ENCODE measurements around the gene INHBA.

INHBA gene

DNA sequence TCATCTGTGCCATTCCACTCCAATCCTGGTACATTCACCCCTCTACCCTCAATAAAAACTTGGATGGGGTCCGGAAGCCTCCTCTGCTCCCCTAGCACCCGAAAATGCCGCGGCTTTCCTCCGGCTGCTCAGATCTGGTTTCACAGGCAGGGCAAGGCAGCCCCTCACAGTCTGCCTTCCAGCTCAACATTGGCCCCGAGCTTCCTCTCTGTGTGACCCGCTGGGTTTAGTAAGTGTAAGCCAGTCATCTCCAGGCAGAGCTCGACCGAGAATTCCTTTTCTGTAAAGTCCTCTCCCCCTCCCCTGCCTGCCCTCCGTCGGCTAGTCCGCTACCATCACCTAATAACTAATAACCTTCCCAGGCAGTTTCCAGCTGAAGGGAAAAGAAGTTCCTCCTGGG, 3.4 kb downstream of the INHBA start:
- Histone ChIP-seq H3K9ac (ENCODE audit: low read depth in 1 of 2, low read length in 2 of 2) (no peak overlapping the region), H3K4me3 (ENCODE audit: low read length in 2 of 2) (peak overlapping the region in 1 of 2 donors; percentile 29)

DNA sequence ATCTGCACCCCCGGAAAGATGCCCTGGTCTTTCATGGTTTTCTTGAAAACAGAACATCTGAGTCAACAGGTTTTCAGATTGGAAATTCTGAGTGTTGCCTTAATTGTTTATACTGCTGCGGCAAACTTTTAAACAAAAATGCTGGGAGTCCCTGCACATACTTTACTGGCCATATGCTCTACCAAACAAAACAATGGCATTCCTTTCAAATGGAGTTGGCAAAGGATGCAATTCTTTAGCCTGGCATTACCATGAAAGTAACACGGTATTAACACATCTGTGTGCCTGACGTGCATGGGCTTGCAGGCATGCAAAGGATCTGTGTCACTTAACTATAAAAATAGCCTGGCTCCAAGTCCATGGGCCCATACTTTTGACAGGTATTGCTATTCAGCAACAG, 4.2 kb downstream of the INHBA start:
- H3K27ac ChIP-seq (ENCODE audit: low read depth in 2 of 2, low read length in 2 of 2), result no peak overlapping the region
- H3K4me1 ChIP-seq (ENCODE audit: control insufficient read depth in 2 of 2, insufficient read depth in 2 of 2, low read length in 2 of 2), result no peaks in the 10 kb centered on the region
- H3K9me3 ChIP-seq (ENCODE audit: control insufficient read depth in 2 of 2, low read length in 2 of 2), result no peaks in the 10 kb centered on the region
- no peaks in the 10 kb centered on the region for H3K36me3 ChIP-seq (ENCODE audit: control insufficient read depth in 2 of 2, insufficient read depth in 2 of 2, low read length in 2 of 2)
- peaks cover 0 to 14% of the 10 kb centered on the region in 2 donors for H3K27me3 ChIP-seq (ENCODE audit: control insufficient read depth in 2 of 2, insufficient read depth in 2 of 2, low read length in 2 of 2)
- peak overlapping the region in 1 of 2 donors; percentile 5 for H3K4me3 ChIP-seq (ENCODE audit: low read length in 2 of 2)
- H3K9ac ChIP-seq (ENCODE audit: low read depth in 1 of 2, low read length in 2 of 2), result no peak overlapping the region

More for the DNA sequence above, 3.4 kb downstream of the INHBA start:
- H3K27ac ChIP-seq (ENCODE audit: low read depth in 2 of 2, low read length in 2 of 2), result peak overlapping the region in 1 of 2 donors; percentile 28
- H3K9me3 ChIP-seq (ENCODE audit: control insufficient read depth in 2 of 2, low read length in 2 of 2), result no peaks in the 10 kb centered on the region
- H3K4me1 ChIP-seq (ENCODE audit: control insufficient read depth in 2 of 2, insufficient read depth in 2 of 2, low read length in 2 of 2), result peaks cover 0 to 2% of the 10 kb centered on the region in 2 donors
- H3K27me3 ChIP-seq (ENCODE audit: control insufficient read depth in 2 of 2, insufficient read depth in 2 of 2, low read length in 2 of 2), result peaks cover 0 to 14% of the 10 kb centered on the region in 2 donors
- no peaks in the 10 kb centered on the region for H3K36me3 ChIP-seq (ENCODE audit: control insufficient read depth in 2 of 2, insufficient read depth in 2 of 2, low read length in 2 of 2)

DNA sequence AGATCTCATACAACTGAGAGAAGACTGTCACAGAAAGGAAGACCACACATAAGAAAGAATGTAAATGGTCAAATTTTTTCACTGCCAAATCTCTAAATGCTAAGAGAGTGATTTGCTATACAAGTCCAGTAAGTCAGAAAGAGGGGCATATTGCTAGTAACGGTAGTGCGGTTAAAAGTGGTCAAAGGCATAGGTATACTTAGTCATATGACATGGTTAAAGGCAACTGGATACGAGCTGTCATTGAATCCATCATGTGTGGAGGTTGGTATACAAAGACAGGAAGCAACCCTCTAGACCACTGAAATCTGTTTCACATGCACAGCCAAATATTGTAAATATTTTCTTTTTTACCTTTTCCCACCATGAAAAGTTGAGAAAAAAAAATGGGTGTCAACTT, 4.8 kb downstream of the INHBA start:
- Histone ChIP-seq H3K27me3 (ENCODE audit: control insufficient read depth in 2 of 2, insufficient read depth in 2 of 2, low read length in 2 of 2) (peaks cover 0 to 14% of the 10 kb centered on the region in 2 donors), H3K36me3 (ENCODE audit: control insufficient read depth in 2 of 2, insufficient read depth in 2 of 2, low read length in 2 of 2) (no peaks in the 10 kb centered on the region), H3K9ac (ENCODE audit: low read depth in 1 of 2, low read length in 2 of 2) (no peak overlapping the region), H3K4me3 (ENCODE audit: low read length in 2 of 2) (no peak overlapping the region), H3K4me1 (ENCODE audit: control insufficient read depth in 2 of 2, insufficient read depth in 2 of 2, low read length in 2 of 2) (no peaks in the 10 kb centered on the region), H3K9me3 (ENCODE audit: control insufficient read depth in 2 of 2, low read length in 2 of 2) (no peaks in the 10 kb centered on the region), H3K27ac (ENCODE audit: low read depth in 2 of 2, low read length in 2 of 2) (no peak overlapping the region)

DNA sequence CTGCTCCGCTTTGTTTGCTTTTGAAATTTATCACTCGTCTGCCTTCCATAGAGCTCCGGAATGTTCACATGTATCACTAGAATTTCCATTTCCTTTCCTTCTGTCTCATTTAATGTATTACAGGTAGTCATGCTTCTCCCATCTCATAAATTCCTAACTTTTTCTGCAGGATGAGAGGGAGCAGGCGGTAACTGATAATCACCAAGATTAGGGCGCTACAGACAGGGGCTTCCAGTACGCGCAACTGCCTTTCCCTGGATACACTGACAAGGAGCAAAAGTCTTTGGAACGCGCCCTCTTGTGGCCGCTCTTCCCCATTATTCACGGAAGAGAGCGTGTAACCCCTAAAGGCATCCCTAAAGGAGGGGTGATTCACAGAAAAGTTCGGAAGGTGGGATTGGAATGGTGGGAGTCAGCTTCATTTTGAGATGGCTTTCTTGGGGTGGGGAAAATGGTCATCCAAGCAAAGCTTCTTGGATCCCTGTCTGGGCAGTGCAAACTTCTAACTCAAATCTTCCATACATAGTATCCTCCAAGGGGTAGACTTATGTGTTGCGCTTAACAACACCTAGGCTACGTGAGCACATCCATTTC, 6.5 kb downstream of the INHBA start:
- Histone ChIP-seq H3K9me3 (ENCODE audit: control insufficient read depth in 2 of 2, low read length in 2 of 2) (no peaks in the 10 kb centered on the region), H3K27ac (ENCODE audit: low read depth in 2 of 2, low read length in 2 of 2) (no peak overlapping the region), H3K9ac (ENCODE audit: low read depth in 1 of 2, low read length in 2 of 2) (peak overlapping the region in 1 of 2 donors; percentile 20), H3K4me3 (ENCODE audit: low read length in 2 of 2) (peak overlapping the region; percentile 8 to 33), H3K4me1 (ENCODE audit: control insufficient read depth in 2 of 2, insufficient read depth in 2 of 2, low read length in 2 of 2) (no peaks in the 10 kb centered on the region), H3K27me3 (ENCODE audit: control insufficient read depth in 2 of 2, insufficient read depth in 2 of 2, low read length in 2 of 2) (peaks cover 0 to 14% of the 10 kb centered on the region in 2 donors), H3K36me3 (ENCODE audit: control insufficient read depth in 2 of 2, insufficient read depth in 2 of 2, low read length in 2 of 2) (no peaks in the 10 kb centered on the region)

DNA sequence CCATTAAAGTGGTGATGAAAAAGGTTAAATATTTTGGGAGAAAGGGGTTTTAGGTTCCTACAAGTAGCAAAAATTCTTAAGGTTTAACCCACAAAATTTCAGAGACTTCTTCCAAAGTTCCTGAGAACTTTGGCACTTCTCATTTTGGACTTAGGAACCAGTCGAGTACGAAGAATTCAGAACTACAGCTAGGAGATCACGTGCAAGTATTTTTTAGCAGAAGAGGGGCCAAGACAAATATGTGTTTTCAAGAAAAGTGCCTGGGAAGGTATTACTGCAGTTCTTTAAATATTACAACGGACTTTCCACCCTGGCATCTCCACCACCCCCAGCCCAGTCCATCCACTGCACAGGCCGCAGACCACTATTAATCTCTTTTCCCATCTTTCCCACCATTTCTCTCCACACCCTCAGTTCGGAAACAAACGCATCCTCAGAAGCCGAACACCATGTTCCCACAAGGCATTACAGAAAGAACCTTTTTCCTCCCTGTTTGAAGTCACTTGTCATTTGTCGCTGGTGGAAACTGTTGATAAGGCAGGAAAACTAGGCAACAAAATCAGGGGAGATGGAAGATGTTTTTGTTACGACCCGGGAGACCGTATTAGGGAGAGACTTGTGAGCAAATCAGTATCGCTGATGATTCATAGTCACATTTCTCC, 7.1 kb downstream of the INHBA start:
- Histone ChIP-seq H3K9ac (ENCODE audit: low read depth in 1 of 2, low read length in 2 of 2) (peak overlapping the region in 1 of 2 donors; percentile 20), H3K27me3 (ENCODE audit: control insufficient read depth in 2 of 2, insufficient read depth in 2 of 2, low read length in 2 of 2) (peaks cover 0 to 12% of the 10 kb centered on the region in 2 donors), H3K4me3 (ENCODE audit: low read length in 2 of 2) (peak overlapping the region; percentile 8 to 33), H3K27ac (ENCODE audit: low read depth in 2 of 2, low read length in 2 of 2) (no peak overlapping the region), H3K36me3 (ENCODE audit: control insufficient read depth in 2 of 2, insufficient read depth in 2 of 2, low read length in 2 of 2) (no peaks in the 10 kb centered on the region), H3K9me3 (ENCODE audit: control insufficient read depth in 2 of 2, low read length in 2 of 2) (no peaks in the 10 kb centered on the region), H3K4me1 (ENCODE audit: control insufficient read depth in 2 of 2, insufficient read depth in 2 of 2, low read length in 2 of 2) (no peaks in the 10 kb centered on the region)

DNA sequence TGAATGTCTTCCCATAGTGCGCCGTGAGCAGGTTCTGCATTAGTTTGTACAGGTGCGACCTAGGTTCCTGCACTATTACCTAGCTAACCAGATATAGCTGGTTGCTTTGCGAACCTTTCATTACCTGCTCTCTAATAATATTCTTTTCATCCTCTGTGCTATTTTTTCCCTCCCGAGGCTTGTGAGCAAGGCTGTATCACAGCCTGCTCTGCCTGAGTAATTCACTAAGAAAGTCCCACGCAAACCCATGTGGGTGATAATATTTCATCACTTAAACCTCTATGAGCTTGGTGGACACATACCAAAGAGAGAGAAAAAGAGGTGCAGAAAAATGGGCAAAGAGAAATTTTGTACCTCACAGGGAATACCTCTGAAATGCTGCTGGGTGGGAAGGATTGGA, 8.4 kb downstream of the INHBA start:
- Histone ChIP-seq H3K9ac (ENCODE audit: low read depth in 1 of 2, low read length in 2 of 2) (no peak overlapping the region), H3K27me3 (ENCODE audit: control insufficient read depth in 2 of 2, insufficient read depth in 2 of 2, low read length in 2 of 2) (peaks cover 0 to 8% of the 10 kb centered on the region in 2 donors), H3K9me3 (ENCODE audit: control insufficient read depth in 2 of 2, low read length in 2 of 2) (no peaks in the 10 kb centered on the region), H3K4me1 (ENCODE audit: control insufficient read depth in 2 of 2, insufficient read depth in 2 of 2, low read length in 2 of 2) (no peaks in the 10 kb centered on the region), H3K4me3 (ENCODE audit: low read length in 2 of 2) (no peak overlapping the region), H3K27ac (ENCODE audit: low read depth in 2 of 2, low read length in 2 of 2) (no peak overlapping the region), H3K36me3 (ENCODE audit: control insufficient read depth in 2 of 2, insufficient read depth in 2 of 2, low read length in 2 of 2) (no peaks in the 10 kb centered on the region)

DNA sequence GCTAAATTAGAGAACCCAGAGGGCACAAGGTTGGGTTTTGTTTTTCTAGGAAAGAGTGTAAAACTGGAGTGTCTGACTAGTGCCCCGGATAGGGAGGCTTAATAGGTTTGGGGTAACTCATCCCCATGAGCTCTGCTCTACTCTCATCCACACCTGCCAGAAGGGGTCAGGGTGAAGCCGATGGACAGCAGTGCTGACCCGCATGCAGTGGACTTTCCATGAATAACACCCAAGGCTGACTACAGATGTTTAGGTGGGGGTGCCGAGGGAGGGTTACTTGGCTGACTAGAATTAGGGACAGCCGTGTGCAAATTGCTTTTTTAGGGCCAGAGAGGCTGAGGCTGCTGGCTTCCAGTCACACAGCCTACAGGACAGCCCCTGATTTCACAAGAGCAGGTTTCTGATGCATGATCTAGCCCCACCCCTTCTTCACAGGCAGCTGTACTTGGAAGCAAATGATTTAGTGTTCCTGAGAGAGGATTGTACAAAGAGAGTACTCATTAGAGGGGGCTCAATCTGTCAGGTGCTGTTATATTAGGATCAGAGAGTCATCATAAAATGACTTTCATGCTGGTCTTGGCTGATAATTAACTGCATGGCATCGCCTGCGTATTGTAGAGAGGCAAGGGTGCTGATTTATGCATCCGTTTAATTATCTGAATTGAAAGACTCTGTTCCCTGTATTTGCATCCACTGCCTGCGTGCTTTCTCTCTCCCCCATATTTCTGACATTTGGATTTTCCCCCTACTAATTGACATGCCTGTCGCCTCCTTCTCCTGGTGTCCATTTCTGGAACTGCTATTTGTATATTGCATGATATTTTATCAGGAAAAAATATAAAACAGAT, 9.5 kb downstream of the INHBA start:
- no peak overlapping the region for H3K4me3 ChIP-seq (ENCODE audit: low read length in 2 of 2)
- H3K9ac ChIP-seq (ENCODE audit: low read depth in 1 of 2, low read length in 2 of 2), result no peak overlapping the region
- H3K4me1 ChIP-seq (ENCODE audit: control insufficient read depth in 2 of 2, insufficient read depth in 2 of 2, low read length in 2 of 2), result no peaks in the 10 kb centered on the region

DNA sequence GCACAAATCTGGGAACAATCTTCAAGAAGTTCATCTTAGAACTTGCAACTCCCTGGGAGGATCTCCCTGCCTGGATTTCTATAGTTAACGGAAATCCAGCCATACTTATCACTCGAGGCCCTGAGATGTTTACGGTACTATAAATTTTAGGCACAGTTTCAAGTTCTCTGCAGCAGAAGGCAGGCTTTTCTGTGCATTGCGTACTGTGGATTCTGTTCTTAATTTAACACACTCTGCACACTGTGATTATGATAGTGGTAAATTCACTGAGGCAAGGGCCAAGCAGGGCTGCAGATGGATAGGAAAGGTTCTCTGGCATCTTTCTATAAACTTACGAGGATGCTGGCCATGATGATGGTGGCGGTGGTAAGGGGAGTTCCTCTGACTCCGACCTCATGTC, 10.6 kb downstream of the INHBA start:
- Histone ChIP-seq H3K9me3 (ENCODE audit: control insufficient read depth in 2 of 2, low read length in 2 of 2) (no peaks in the 10 kb centered on the region), H3K4me3 (ENCODE audit: low read length in 2 of 2) (no peak overlapping the region), H3K9ac (ENCODE audit: low read depth in 1 of 2, low read length in 2 of 2) (no peak overlapping the region), H3K4me1 (ENCODE audit: control insufficient read depth in 2 of 2, insufficient read depth in 2 of 2, low read length in 2 of 2) (no peaks in the 10 kb centered on the region), H3K27ac (ENCODE audit: low read depth in 2 of 2, low read length in 2 of 2) (no peak overlapping the region), H3K36me3 (ENCODE audit: control insufficient read depth in 2 of 2, insufficient read depth in 2 of 2, low read length in 2 of 2) (no peaks in the 10 kb centered on the region), H3K27me3 (ENCODE audit: control insufficient read depth in 2 of 2, insufficient read depth in 2 of 2, low read length in 2 of 2) (peaks cover 0 to 5% of the 10 kb centered on the region in 2 donors)

More for the DNA sequence above, 9.5 kb downstream of the INHBA start:
- no peak overlapping the region for H3K27ac ChIP-seq (ENCODE audit: low read depth in 2 of 2, low read length in 2 of 2)
- no peaks in the 10 kb centered on the region for H3K36me3 ChIP-seq (ENCODE audit: control insufficient read depth in 2 of 2, insufficient read depth in 2 of 2, low read length in 2 of 2)
- no peaks in the 10 kb centered on the region for H3K9me3 ChIP-seq (ENCODE audit: control insufficient read depth in 2 of 2, low read length in 2 of 2)
- peaks cover 0 to 5% of the 10 kb centered on the region in 2 donors for H3K27me3 ChIP-seq (ENCODE audit: control insufficient read depth in 2 of 2, insufficient read depth in 2 of 2, low read length in 2 of 2)

DNA sequence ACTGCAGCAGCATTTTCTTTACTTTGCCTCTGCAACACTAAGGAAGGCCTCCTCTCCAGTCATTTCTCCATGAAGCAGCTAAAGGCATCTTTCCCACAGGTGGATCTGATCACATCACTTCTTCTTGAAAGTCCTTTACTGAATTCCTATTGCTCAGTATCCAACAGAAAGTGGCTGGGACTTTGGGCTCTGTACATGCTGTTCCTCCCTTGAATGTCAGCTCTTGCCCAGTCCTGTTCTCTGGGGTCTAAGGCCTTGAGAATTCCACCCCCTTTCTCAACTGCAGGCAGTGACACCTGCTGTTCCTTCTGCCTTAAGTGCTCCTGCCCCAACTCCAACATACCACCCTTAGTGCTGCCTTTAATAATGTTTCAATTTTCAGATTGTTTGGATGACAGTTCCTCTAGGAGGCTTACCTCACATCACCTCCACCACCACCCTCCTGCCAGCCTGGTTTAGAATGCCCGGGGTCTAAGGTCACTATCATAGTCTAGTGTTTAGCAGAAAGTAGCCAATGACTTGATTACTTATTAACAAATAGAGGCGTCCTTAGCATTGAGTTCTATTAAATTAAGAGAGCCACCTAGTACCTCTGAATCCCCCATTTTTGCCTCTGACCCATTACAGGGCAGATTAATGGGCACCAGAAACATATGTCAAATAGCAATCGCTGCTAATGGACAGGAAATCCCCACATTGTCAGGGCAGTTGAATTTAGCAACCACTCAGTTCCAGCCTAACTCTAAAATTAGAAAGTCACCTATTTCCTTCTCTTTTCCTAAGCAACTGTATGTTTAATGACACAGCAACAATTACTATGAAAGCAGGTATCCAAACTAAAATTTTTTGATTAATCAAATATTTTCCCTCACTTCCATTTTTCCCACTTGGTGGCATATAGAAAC, 11.4 kb downstream of the INHBA start:
- Histone ChIP-seq H3K36me3 (ENCODE audit: control insufficient read depth in 2 of 2, insufficient read depth in 2 of 2, low read length in 2 of 2) (no peaks in the 10 kb centered on the region), H3K4me3 (ENCODE audit: low read length in 2 of 2) (no peak overlapping the region), H3K27ac (ENCODE audit: low read depth in 2 of 2, low read length in 2 of 2) (no peak overlapping the region), H3K9ac (ENCODE audit: low read depth in 1 of 2, low read length in 2 of 2) (no peak overlapping the region), H3K4me1 (ENCODE audit: control insufficient read depth in 2 of 2, insufficient read depth in 2 of 2, low read length in 2 of 2) (no peaks in the 10 kb centered on the region), H3K9me3 (ENCODE audit: control insufficient read depth in 2 of 2, low read length in 2 of 2) (no peaks in the 10 kb centered on the region), H3K27me3 (ENCODE audit: control insufficient read depth in 2 of 2, insufficient read depth in 2 of 2, low read length in 2 of 2) (peaks cover 0 to 5% of the 10 kb centered on the region in 2 donors)

Data from mucosa of rectum (tissue), 2 donors.